HG02840 (cell line): ENCODE data around the gene KAZN.

Source experiments
- ATAC-seq: cut with Tn5 transposase; IDR thresholded peaks from one replicate; pipeline ENCODE4 v1.9.1; 2021; ENCODE audit warnings: mild to moderate bottlenecking, moderate library complexity, moderate number of reproducible peaks; ENCODE audit not compliant: unreplicated experiment, low FRiP score

Gene KAZN

GRCh38 chr1:14759843-14760242 is 161.4 kb downstream of the KAZN start:
- no peak for ATAC-seq

- no peak for ATAC-seq
These were observed 162.3 kb downstream of the KAZN start for GRCh38 chr1:14760780-14761179.

GRCh38 chr1:14761291-14762153 is 163.0 kb downstream of the KAZN start:
- ATAC-seq = no peak

- no peak for ATAC-seq
These were observed 165.5 kb downstream of the KAZN start for GRCh38 chr1:14763977-14764376.

GRCh38 chr1:14765773-14766172 is 167.3 kb downstream of the KAZN start:
- no peak for ATAC-seq

- no peak for ATAC-seq
These were observed 168.6 kb downstream of the KAZN start for GRCh38 chr1:14767075-14767474.

GRCh38 chr1:14768582-14769304 is 170.3 kb downstream of the KAZN start:
- ATAC-seq = no peak

- ATAC-seq = no peak
These were observed 171.2 kb downstream of the KAZN start for GRCh38 chr1:14769486-14770274.

GRCh38 chr1:14773396-14774025 is 175.0 kb downstream of the KAZN start:
- ATAC-seq = no peak

- no peak for ATAC-seq
These were observed 175.7 kb downstream of the KAZN start for GRCh38 chr1:14774225-14774624.

- no peak for ATAC-seq
These were observed 176.5 kb downstream of the KAZN start for GRCh38 chr1:14774988-14775387.

- ATAC-seq = no peak
These were observed 176.9 kb downstream of the KAZN start for GRCh38 chr1:14775434-14775833.

- no peak for ATAC-seq
These were observed 179.3 kb downstream of the KAZN start for GRCh38 chr1:14777516-14778506.

GRCh38 chr1:14778541-14778897 is 180.0 kb downstream of the KAZN start:
- ATAC-seq = no peak

- ATAC-seq = no peak
These were observed 180.7 kb downstream of the KAZN start for GRCh38 chr1:14778898-14779865.

- no peak for ATAC-seq
These were observed 181.8 kb downstream of the KAZN start for GRCh38 chr1:14780271-14780670.

- no peak for ATAC-seq
These were observed 183.3 kb downstream of the KAZN start for GRCh38 chr1:14781811-14782210.
